Smooth muscle cell (in vitro differentiated cells): ENCODE data around the gene EFCAB11. TPM values are rescaled to one million over a fixed set of nuclear protein-coding genes. Genes with fewer than 3 reads are reported as not detected.
"Not testable (repeated sequence)": the region's sequence is repeated elsewhere in the genome, so short reads cannot be mapped to it uniquely, and the experiment has no call there.

ENCODE experiments used
- DNase-seq: peaks from one replicate; lab custom pipeline; 2025; ENCODE audit not compliant: unreplicated experiment; lab: John Stamatoyannopoulos, UW
- H2AFZ ChIP-seq: fragments of 200-600 bp; sonication (generic); 2 replicates; pipeline ENCODE4 v1.6.0; 2016; ENCODE audit warnings: antibody characterized with exemption, low read depth, mild to moderate bottlenecking
- H3F3A ChIP-seq: fragments of 200-600 bp; sonication (generic); 2 replicates; pipeline ENCODE4 v1.6.0; 2017; ENCODE audit warnings: antibody characterized with exemption, low read depth
- H3K27ac ChIP-seq: fragments of 200-600 bp; sonication (generic); 2 replicates; pipeline ENCODE4 v1.5.1; 2016; ENCODE audit warnings: low read depth, mild to moderate bottlenecking
- H3K27me3 ChIP-seq: fragments of 200-600 bp; sonication (generic); 2 replicates; pipeline ENCODE4 v1.6.1; 2016; ENCODE audit warnings: low read depth, mild to moderate bottlenecking
- H3K36me3 ChIP-seq: fragments of 200-600 bp; sonication (generic); 2 replicates; pipeline ENCODE4 v1.5.1; 2016; ENCODE audit warnings: low read depth
- H3K4me1 ChIP-seq: fragments of 200-600 bp; sonication (generic); 2 replicates; pipeline ENCODE4 v1.5.1; 2016; ENCODE audit warnings: low read depth
- H3K4me2 ChIP-seq: fragments of 200-600 bp; sonication (generic); 2 replicates; pipeline ENCODE4 v1.6.0; 2016; ENCODE audit warnings: mild to moderate bottlenecking
- H3K4me3 ChIP-seq: fragments of 200-600 bp; sonication (generic); 2 replicates; pipeline ENCODE4 v1.5.1; 2016; ENCODE audit warnings: mild to moderate bottlenecking
- H3K79me2 ChIP-seq: fragments of 200-600 bp; sonication (generic); 2 replicates; pipeline ENCODE4 v1.6.0; 2016; ENCODE audit warnings: low read depth, mild to moderate bottlenecking
- H3K9ac ChIP-seq: fragments of 200-600 bp; sonication (generic); 2 replicates; pipeline ENCODE4 v1.6.0; 2016; ENCODE audit warnings: low read depth
- H3K9me3 ChIP-seq: fragments of 200-600 bp; sonication (generic); replicated peaks from 2 replicates; pipeline ENCODE4 v1.5.1; 2016; ENCODE audit warnings: low read depth
- H4K20me1 ChIP-seq: fragments of 200-600 bp; sonication (generic); 2 replicates; pipeline ENCODE4 v1.6.0; 2016; ENCODE audit warnings: low read depth
- WGBS: methylation state at CpG from one replicate; pipeline ENCODE4 v1.1.7; 2016; ENCODE audit warnings: low lambda C conversion rate; 5-methylcytosine and 5-hydroxymethylcytosine counted together
- polyA plus RNA-seq: library from polyadenylated mRNA; unstranded; fragments of >200 nt; fragmentation: Nextera tagmentation; extraction: Ambion mirVana; gene quantifications from 2 replicates; pipeline ENCODE4 v1.2.1, GENCODE V29; 2016
- total RNA-seq: library from RNA; depleted of rRNA; stranded (reverse); fragments of >200 nt; gene quantifications from 2 replicates; pipeline ENCODE4 v1.2.3, GENCODE V29; 2014
- TF ChIP-seq, protein P1 (sequence below): fragments of 200-600 bp; sonication (generic); IDR thresholded peaks from 2 replicates; pipeline ENCODE4 v1.5.1; 2017; ENCODE audit warnings: borderline replicate concordance, mild to moderate bottlenecking, antibody characterized with exemption; ENCODE audit not compliant: insufficient read depth, poor library complexity, severe bottlenecking

The EFCAB11 gene
- total and polyA plus RNA-seq, 2 experiments from 2014 or later: 3.1 to 9.5 TPM

DNA sequence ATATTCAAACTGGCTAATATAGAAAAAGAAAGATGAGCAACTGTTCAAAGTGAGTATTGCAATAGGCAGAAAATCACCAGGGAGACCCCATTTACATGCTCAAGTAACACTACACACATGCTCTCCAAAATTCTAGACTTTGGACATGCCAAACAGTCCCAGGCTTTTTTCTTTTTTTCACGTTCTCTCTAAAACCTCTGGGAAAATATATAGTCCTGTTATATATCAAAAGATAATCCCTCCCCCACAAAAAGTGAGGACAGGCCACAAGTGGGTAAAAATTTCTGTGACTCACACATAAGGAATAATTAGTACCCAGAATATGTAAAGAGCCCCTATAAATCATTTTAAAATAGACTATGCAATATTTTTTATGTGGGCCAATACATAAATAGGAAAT is 55.2 kb downstream of the EFCAB11 start:
- no peaks in the 10 kb centered on the region for H3K79me2 ChIP-seq
- no peak overlapping the region for H3K4me2 ChIP-seq
- no peak overlapping the region for H3K4me3 ChIP-seq
- 32% methylated on average over 1 of the region's 1 CpG for WGBS
- no peaks in the 10 kb centered on the region for H3F3A ChIP-seq
- no peaks in the 10 kb centered on the region for H3K27me3 ChIP-seq
- no peak overlapping the region for H2AFZ ChIP-seq
- TF ChIP-seq, protein P1, sequence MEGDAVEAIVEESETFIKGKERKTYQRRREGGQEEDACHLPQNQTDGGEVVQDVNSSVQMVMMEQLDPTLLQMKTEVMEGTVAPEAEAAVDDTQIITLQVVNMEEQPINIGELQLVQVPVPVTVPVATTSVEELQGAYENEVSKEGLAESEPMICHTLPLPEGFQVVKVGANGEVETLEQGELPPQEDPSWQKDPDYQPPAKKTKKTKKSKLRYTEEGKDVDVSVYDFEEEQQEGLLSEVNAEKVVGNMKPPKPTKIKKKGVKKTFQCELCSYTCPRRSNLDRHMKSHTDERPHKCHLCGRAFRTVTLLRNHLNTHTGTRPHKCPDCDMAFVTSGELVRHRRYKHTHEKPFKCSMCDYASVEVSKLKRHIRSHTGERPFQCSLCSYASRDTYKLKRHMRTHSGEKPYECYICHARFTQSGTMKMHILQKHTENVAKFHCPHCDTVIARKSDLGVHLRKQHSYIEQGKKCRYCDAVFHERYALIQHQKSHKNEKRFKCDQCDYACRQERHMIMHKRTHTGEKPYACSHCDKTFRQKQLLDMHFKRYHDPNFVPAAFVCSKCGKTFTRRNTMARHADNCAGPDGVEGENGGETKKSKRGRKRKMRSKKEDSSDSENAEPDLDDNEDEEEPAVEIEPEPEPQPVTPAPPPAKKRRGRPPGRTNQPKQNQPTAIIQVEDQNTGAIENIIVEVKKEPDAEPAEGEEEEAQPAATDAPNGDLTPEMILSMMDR: no peak
- H3K27ac ChIP-seq: peak overlapping the region; percentile 77
- H3K36me3 ChIP-seq: no peaks in the 10 kb centered on the region
- H3K9ac ChIP-seq: no peak overlapping the region
- DNase-seq: no peak
- H4K20me1 ChIP-seq: no peaks in the 10 kb centered on the region
- peaks cover 8% of the 10 kb centered on the region for H3K4me1 ChIP-seq
- H3K9me3 ChIP-seq: no peaks in the 10 kb centered on the region

DNA sequence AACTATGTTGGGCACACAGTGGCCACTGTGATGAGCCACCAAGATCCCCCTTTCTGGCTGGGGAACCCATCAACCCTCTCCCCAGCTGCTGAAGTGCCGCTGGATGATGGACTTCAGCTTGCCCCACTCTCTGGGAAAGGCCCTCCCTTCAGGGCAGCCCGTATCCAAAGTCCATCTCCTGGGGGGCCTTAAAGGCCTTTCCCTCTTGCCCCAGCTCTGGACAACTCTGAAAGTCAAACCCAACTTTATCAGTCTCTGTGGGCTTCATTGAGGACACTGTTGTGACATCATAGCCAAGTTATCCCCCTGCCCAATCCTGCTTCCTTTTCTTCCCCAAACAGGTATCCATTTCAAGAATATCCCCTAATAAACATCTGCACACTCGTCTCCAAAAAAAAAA is 61.1 kb downstream of the EFCAB11 start:
- H3F3A ChIP-seq, H3K36me3 ChIP-seq, H3K4me2 ChIP-seq, H3K79me2 ChIP-seq, DNase-seq, H2AFZ ChIP-seq, H3K4me3 ChIP-seq, H3K27me3 ChIP-seq, H3K9ac ChIP-seq, H3K9me3 ChIP-seq, H3K27ac ChIP-seq, H4K20me1 ChIP-seq, H3K4me1 ChIP-seq: not testable (repeated sequence)
- 74% methylated on average over 3 of the region's 3 CpGs for WGBS

DNA sequence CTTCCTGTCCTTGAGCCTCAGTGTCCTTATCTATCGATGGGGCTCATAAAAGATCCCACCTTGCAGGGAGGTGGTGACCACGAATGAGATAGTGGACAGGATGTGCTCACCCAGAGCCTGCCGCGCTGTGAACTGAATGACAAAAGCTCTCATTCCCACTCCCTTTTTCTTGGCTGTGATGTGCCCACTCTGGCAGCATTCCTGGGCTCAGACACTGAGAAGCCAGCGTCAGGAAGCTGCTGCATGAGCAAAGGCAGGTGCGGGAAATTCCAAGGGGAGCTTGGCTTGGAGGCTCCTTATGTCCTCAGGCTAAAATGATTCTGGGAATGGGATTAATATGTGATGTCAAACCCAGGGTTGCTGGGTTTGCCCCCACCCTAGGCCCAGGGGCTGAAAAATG is 61.6 kb downstream of the EFCAB11 start:
- no peak overlapping the region for H3K4me2 ChIP-seq
- no peaks in the 10 kb centered on the region for H3K9me3 ChIP-seq
- H3K79me2 ChIP-seq: no peaks in the 10 kb centered on the region
- no peak overlapping the region for H3K27ac ChIP-seq
- 78% methylated on average over 6 of the region's 6 CpGs for WGBS
- H2AFZ ChIP-seq: no peak overlapping the region
- H3K36me3 ChIP-seq: no peaks in the 10 kb centered on the region
- no peak overlapping the region for H3K9ac ChIP-seq
- no peaks in the 10 kb centered on the region for H4K20me1 ChIP-seq
- no peaks in the 10 kb centered on the region for H3K4me1 ChIP-seq
- H3F3A ChIP-seq: no peaks in the 10 kb centered on the region
- H3K27me3 ChIP-seq: no peaks in the 10 kb centered on the region
- no peak for DNase-seq
- TF ChIP-seq, protein P1: no peak
- H3K4me3 ChIP-seq: no peak overlapping the region

DNA sequence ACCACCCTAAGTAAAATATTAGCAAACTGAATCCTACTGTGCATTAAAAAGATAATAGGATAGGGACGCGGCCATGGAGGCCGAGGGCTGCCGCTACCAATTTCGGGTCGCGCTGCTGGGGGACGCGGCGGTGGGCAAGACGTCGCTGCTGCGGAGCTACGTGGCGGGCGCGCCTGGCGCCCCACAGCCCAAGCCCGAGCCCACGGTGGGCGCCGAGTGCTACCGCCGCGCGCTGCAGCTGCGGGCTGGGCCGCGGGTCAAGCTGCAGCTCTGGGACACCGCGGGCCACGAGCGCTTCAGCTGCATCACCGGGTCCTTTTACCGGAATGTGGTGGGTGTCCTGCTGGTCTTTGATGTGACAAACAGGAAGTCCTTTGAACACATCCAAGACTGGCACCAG is 62.8 kb downstream of the EFCAB11 start:
- not testable (repeated sequence) for DNase-seq, H3K36me3 ChIP-seq, H3K4me1 ChIP-seq, H2AFZ ChIP-seq, H3K4me2 ChIP-seq, H3F3A ChIP-seq, H3K9ac ChIP-seq, H3K79me2 ChIP-seq, H3K9me3 ChIP-seq, H4K20me1 ChIP-seq, H3K4me3 ChIP-seq, H3K27ac ChIP-seq, H3K27me3 ChIP-seq
- 97% methylated on average over 35 of the region's 35 CpGs for WGBS

DNA sequence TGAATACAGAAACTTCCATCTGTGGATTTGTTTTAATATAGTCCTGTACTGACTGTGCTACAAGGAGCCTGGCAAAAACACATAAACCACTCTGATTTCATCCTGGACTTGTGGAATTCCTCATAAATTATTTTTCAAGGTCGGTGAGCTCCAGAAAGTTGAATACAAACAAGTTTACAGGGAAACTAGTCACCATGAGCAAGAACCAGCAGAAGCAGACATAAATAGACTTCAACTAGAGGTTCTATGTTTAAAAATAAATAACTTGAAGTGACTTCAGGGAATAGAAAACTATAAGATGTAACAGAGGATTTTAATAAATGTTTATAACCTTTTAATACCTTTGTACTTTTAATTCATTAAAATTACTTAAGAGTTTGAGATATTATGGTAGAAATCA is 63.5 kb downstream of the EFCAB11 start:
- Histone ChIP-seq H4K20me1 (no peaks in the 10 kb centered on the region), H3K4me3 (no peak overlapping the region), H3K27me3 (no peaks in the 10 kb centered on the region), H3K4me2 (no peak overlapping the region), H3K27ac (no peak overlapping the region), H3K4me1 (no peaks in the 10 kb centered on the region), H2AFZ (no peak overlapping the region), H3F3A (no peaks in the 10 kb centered on the region), H3K36me3 (no peaks in the 10 kb centered on the region), H3K9ac (no peak overlapping the region), H3K79me2 (no peaks in the 10 kb centered on the region), H3K9me3 (no peaks in the 10 kb centered on the region)
- TF ChIP-seq, protein P1: no peak
- 96% methylated on average over 1 of the region's 1 CpG for WGBS
- no peak for DNase-seq
